Endothelial cell of umbilical vein (primary cell): ENCODE data around the gene PRPSAP1. TPM values are rescaled to one million over a fixed set of nuclear protein-coding genes. Genes with fewer than 3 reads are reported as not detected.

Source experiments
- BruUV-seq: library from RNA; stranded (reverse); fragments of 400-500 nt; replicated peaks from 2 replicates; lab custom pipeline; 2021; lab: Mats Ljungman, UMichigan
- CTCF ChIA-PET: fragments of 300-600, 350-600 bp; sonication (Branson Sonifier 250); formaldehyde crosslinking; loops from one replicate; lab custom pipeline; 2021; ENCODE audit warnings: antibody characterized with exemption, inconsistent platforms; lab: Charles Lee
- POLR2A ChIA-PET: fragments of 300-600, 350-600 bp; sonication (Branson Sonifier 250); formaldehyde crosslinking; loops from one replicate; lab custom pipeline; 2021; ENCODE audit warnings: antibody characterized with exemption, inconsistent platforms; lab: Charles Lee
- DNase-seq: peaks from one replicate; pipeline ENCODE4 v3.0.0-alpha.2; 2011; ENCODE audit warnings: low read depth, low spot score
- FAIRE-seq: peaks from 2 replicates; lab custom pipeline; 2011; peaks lifted over from hg19 to GRCh38; lab: Jason Lieb, UNC
- H2AFZ ChIP-seq: 2 replicates; pipeline ENCODE4 v1.6.0; 2012; ENCODE audit warnings: low read depth, low read length, control low read depth, inconsistent platforms
- H3K27ac ChIP-seq: 2 replicates; pipeline ENCODE4 v1.5.1; 2011; ENCODE audit warnings: low read depth, mild to moderate bottlenecking, control low read depth, low read length, moderate library complexity; ENCODE audit not compliant: insufficient read depth
- H3K27me3 ChIP-seq, 2 experiments: 2 replicates each; pipeline versions ENCODE4 v1.6.0 to v1.6.1; 2011; ENCODE audit warnings: low read length in 2 of 2, mixed read lengths in 1 of 2; ENCODE audit not compliant: control insufficient read depth in 2 of 2, insufficient read depth in 2 of 2
- H3K36me3 ChIP-seq, 2 experiments: 2 replicates in 1 of 2; 3 replicates in 1 of 2; pipeline ENCODE4 v1.5.1; 2011; ENCODE audit warnings: low read length in 2 of 2, mild to moderate bottlenecking in 1 of 2, moderate library complexity in 1 of 2; ENCODE audit not compliant: control insufficient read depth in 2 of 2, insufficient read depth in 2 of 2; ENCODE audit errors: extremely low read depth in 1 of 2
- H3K4me1 ChIP-seq: 3 replicates; pipeline ENCODE4 v1.5.1; 2011; ENCODE audit warnings: mild to moderate bottlenecking, low read length; ENCODE audit not compliant: control insufficient read depth, insufficient read depth; ENCODE audit errors: extremely low read depth
- H3K4me2 ChIP-seq: 2 replicates; pipeline ENCODE4 v1.6.1; 2011; ENCODE audit warnings: low read length, control low read depth, mixed read lengths; ENCODE audit not compliant: insufficient read depth
- H3K4me3 ChIP-seq, 3 experiments: fragments of 200-600 bp in 1 of 3; sonication (generic), shearing (Covaris generic) in 1 of 3; replicated peaks in 1 of 3; 2 replicates each; pipeline ENCODE4 v1.5.1; 2011 to 2016; ENCODE audit warnings: control low read depth in 3 of 3, low read length in 3 of 3, mild to moderate bottlenecking in 2 of 3, inconsistent platforms in 1 of 3, low read depth in 1 of 3, moderate library complexity in 1 of 3; ENCODE audit not compliant: insufficient read depth in 1 of 3
- H3K79me2 ChIP-seq: 2 replicates; pipeline ENCODE4 v1.6.0; 2012; ENCODE audit warnings: low read length, inconsistent platforms; ENCODE audit not compliant: control insufficient read depth, insufficient read depth
- H3K9ac ChIP-seq: replicated peaks from 2 replicates; pipeline ENCODE3; 2011; ENCODE audit warnings: low read length, control low read depth; ENCODE audit not compliant: insufficient read depth; ENCODE audit errors: extremely low read depth
- H3K9me1 ChIP-seq: replicated peaks from 3 replicates; pipeline ENCODE4 v1.6.0; 2011; ENCODE audit warnings: mild to moderate bottlenecking, low read length; ENCODE audit not compliant: control insufficient read depth, insufficient read depth; ENCODE audit errors: extremely low read depth
- H3K9me3 ChIP-seq: replicated peaks from 2 replicates; pipeline ENCODE4 v1.5.1; 2012; ENCODE audit warnings: low read length, inconsistent platforms; ENCODE audit not compliant: control insufficient read depth, insufficient read depth
- H4K20me1 ChIP-seq: replicated peaks from 2 replicates; pipeline ENCODE3; 2011; ENCODE audit warnings: mild to moderate bottlenecking, low read length; ENCODE audit not compliant: control insufficient read depth, insufficient read depth; ENCODE audit errors: extremely low read depth
- CTCF ChIP-seq, 2 donors: IDR thresholded peaks; 1 replicate in 1 of 2; 2 replicates in 1 of 2; pipeline ENCODE4 v1.5.1; 2011; ENCODE audit warnings: low read length in 2 of 2, mild to moderate bottlenecking in 2 of 2, moderate library complexity in 2 of 2, control low read depth in 1 of 2, inconsistent platforms in 1 of 2, low read depth in 1 of 2; ENCODE audit not compliant: insufficient read depth in 1 of 2; ENCODE audit errors: extremely low read depth in 1 of 2
- EZH2 ChIP-seq: IDR thresholded peaks from 2 replicates; pipeline ENCODE4 v1.6.1; 2012; ENCODE audit warnings: borderline replicate concordance, low read depth, mild to moderate bottlenecking, moderate library complexity, low read length, inconsistent platforms; ENCODE audit not compliant: severe bottlenecking
- FOS ChIP-seq: IDR thresholded peaks from 2 replicates; pipeline ENCODE4 v1.6.1; 2011; ENCODE audit warnings: mild to moderate bottlenecking, low read length, moderate library complexity, borderline replicate concordance; ENCODE audit not compliant: insufficient read depth
- GATA2 ChIP-seq: IDR thresholded peaks from 2 replicates; pipeline ENCODE4 v1.7.0; 2011; ENCODE audit warnings: low read depth, mild to moderate bottlenecking, moderate library complexity, mixed read lengths, low read length; ENCODE audit not compliant: insufficient read length, insufficient read depth
- JUN ChIP-seq: IDR thresholded peaks from 2 replicates; pipeline ENCODE4 v1.6.1; 2011; ENCODE audit warnings: borderline replicate concordance, low read depth; ENCODE audit not compliant: insufficient read length, insufficient read depth
- MAX ChIP-seq: IDR thresholded peaks from 2 replicates; pipeline ENCODE4 v1.6.1; 2011; ENCODE audit not compliant: insufficient read depth, insufficient read length
- MYC ChIP-seq: IDR thresholded peaks from one replicate; pipeline ENCODE4 v1.6.1; 2011; ENCODE audit warnings: mild to moderate bottlenecking, low read depth, low read length
- POLR2A ChIP-seq: IDR thresholded peaks from 2 replicates; pipeline ENCODE4 v1.6.1; 2012; ENCODE audit warnings: low read depth, mild to moderate bottlenecking, control low read depth, low read length
- POLR2AphosphoS5 ChIP-seq: IDR thresholded peaks from 2 replicates; pipeline ENCODE4 v1.6.1; 2012; ENCODE audit warnings: low read depth, mild to moderate bottlenecking, control low read depth, low read length, moderate library complexity; ENCODE audit not compliant: insufficient read depth
- dilution Hi-C: fragments of 300-500 bp; cut with MboI; formaldehyde crosslinking; loops from one replicate; pipeline ENCODE4 v1.15.0; 2019; ENCODE audit warnings: low sequenced_read_pairs; ENCODE audit not compliant: extremely low pct_ligation_motif_present
- intact Hi-C: fragments of 100-400 bp; cut with micrococcal nuclease; formaldehyde crosslinking; loops from one replicate; pipeline ENCODE4 v1.10.0; 2022
- polyA plus RNA-seq, 4 experiments: library from polyadenylated mRNA; depleted of rRNA in 3 of 4; stranded (reverse) in 3 of 4; unstranded in 1 of 4; fragments of >200 nt; gene quantifications; 2 replicates each; pipeline versions ENCODE4 v1.2.1 to v1.2.3, GENCODE V29; 2011 to 2012; ENCODE audit warnings: missing spikeins in 1 of 4
- total RNA-seq: library from RNA; stranded (reverse); gene quantifications from 2 replicates; pipeline ENCODE4 v1.2.3, GENCODE V29; 2021

PRPSAP1 gene
- total and polyA plus RNA-seq, 2 donors (not counting 3 experiments of a cell fraction or from before 2014, with no cell fraction given), result 90.2 to 123 TPM

DNA sequence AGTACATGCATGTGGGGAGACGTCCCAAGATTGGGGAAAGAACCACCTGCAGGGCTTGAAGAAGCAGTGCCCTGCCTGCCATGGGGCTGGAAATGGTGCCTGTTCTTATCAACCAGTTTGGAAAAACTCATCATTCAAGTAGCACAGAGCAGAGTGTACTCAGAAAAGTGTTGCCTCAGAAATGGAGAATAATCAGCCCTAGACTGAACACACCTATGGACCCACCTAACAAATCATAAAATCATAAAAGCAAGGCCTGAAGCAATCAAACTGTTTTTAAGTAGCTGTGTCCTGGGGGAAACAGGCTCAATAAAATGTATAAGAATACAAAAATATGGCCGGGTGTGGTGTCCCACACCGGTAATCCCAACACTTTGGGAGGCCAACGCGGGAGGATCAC, 56.8 kb downstream of the PRPSAP1 start:
- H3K9ac ChIP-seq, result no peak overlapping the region
- no peaks in the 10 kb centered on the region for H3K9me3 ChIP-seq
- no peaks in the 10 kb centered on the region for H3K9me1 ChIP-seq
- no peaks in the 10 kb centered on the region for H3K79me2 ChIP-seq
- BruUV-seq, result no TSS peak
- H2AFZ ChIP-seq, result no peak overlapping the region
- H3K27me3 ChIP-seq, result no peaks in the 10 kb centered on the region
- H3K4me2 ChIP-seq, result no peak overlapping the region
- no peak for TF ChIP-seq JUN
- TF ChIP-seq MAX, result no peak
- no peak for TF ChIP-seq POLR2A
- no peak for TF ChIP-seq MYC
- no peak for TF ChIP-seq POLR2AphosphoS5
- H3K27ac ChIP-seq, result no peak overlapping the region
- no peaks in the 10 kb centered on the region for H4K20me1 ChIP-seq
- intact Hi-C loops, result loop anchor here (5.0 kb wide), 1 partner anchor 175 kb away; no protein-coding TSS in a partner anchor
- FAIRE-seq (no peak), DNase-seq (no peak)
- dilution Hi-C loops, result no loop called here
- H3K36me3 ChIP-seq, result peaks cover 0 to 1% of the 10 kb centered on the region in 2 experiments
- CTCF ChIA-PET, result interaction anchor here (1.2 kb wide), 1 partner anchor 73 kb away, joined by 3 read pairs; no protein-coding TSS in a partner anchor
- peaks cover 4% of the 10 kb centered on the region for H3K4me1 ChIP-seq
- H3K4me3 ChIP-seq, result no peak overlapping the region
- POLR2A ChIA-PET, result no interaction called here

DNA sequence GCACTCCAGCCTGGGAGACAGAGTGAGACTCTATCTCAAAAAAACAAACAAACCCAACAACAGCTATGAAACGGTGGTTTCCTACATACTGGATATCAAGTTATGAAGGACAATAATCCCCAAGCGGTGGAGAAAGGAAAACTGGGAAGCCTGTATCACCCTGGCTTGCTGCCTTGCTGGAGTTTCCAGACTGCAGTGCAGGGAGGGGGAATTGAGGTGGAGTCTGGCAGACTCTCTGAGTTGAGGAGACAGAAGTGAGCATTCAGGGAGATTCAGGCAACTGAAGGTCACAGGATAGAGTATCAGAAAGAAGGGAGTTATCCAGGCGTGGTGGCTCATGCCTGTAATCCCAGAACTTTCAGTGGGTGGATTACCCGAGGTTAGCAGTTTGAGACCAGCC, 57.5 kb downstream of the PRPSAP1 start:
- H4K20me1 ChIP-seq, result no peaks in the 10 kb centered on the region
- no peak overlapping the region for H3K4me3 ChIP-seq
- no peaks in the 10 kb centered on the region for H3K27me3 ChIP-seq
- peaks cover 4% of the 10 kb centered on the region for H3K4me1 ChIP-seq
- POLR2A ChIA-PET, result no interaction called here
- H2AFZ ChIP-seq, result no peak overlapping the region
- no peaks in the 10 kb centered on the region for H3K9me3 ChIP-seq
- FAIRE-seq, result no peak
- BruUV-seq, result no TSS peak
- TF ChIP-seq CTCF (IDR thresholded peaks at IDR 0.05; ENCODE audit: extremely low read depth in 1 of 2, insufficient read depth in 1 of 2, low read depth in 1 of 2, low read length in 2 of 2) (no peak), MYC (no peak), GATA2 (no peak), FOS (no peak), POLR2A (no peak), EZH2 (no peak), POLR2AphosphoS5 (no peak), MAX (no peak), JUN (no peak)
- H3K36me3 ChIP-seq, result peaks cover 0 to 1% of the 10 kb centered on the region in 2 experiments
- dilution Hi-C loops (no loop called here), intact Hi-C loops (loop anchor here (5.0 kb wide), 1 partner anchor 174 kb away; no protein-coding TSS in a partner anchor)
- no peak overlapping the region for H3K4me2 ChIP-seq
- no peaks in the 10 kb centered on the region for H3K9me1 ChIP-seq
- no peak overlapping the region for H3K9ac ChIP-seq
- H3K79me2 ChIP-seq, result no peaks in the 10 kb centered on the region
- CTCF ChIA-PET, result interaction anchor here (1.3 kb wide), 1 partner anchor 16 kb away, joined by 3 read pairs; no protein-coding TSS in a partner anchor
- H3K27ac ChIP-seq, result no peak overlapping the region
- DNase-seq, result no peak
